Activated CD4-positive, alpha-beta T cell treated with anti-CD3 and anti-CD28 coated beads for 4 hours (primary cell): ENCODE measurements around the gene NUDT16.

Experiments
- DNase-seq, 2 donors: peaks; one replicate each; pipeline ENCODE4 v3.0.0-alpha.2; 2020

NUDT16 gene

GRCh38 chr3:131386429-131387165, 5.0 kb downstream of the NUDT16 start:
- DNase-seq, result no peak

GRCh38 chr3:131387796-131388489, 6.4 kb downstream of the NUDT16 start:
- DNase-seq, result no peak

DNA sequence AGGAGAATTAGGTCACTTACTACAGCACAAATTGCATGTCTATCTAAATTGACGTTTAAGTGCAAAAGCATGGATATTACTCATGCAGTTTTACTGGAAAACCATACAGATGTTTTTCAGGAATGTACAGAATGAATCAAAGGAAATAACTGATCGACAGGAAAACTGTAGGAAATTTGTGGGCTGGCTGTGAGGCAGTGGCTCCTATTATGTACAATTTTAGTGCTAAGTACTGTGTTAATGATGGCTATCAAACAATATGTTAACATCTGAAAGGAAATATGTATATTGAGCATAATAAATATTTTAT, 6.9 kb downstream of the NUDT16 start:
- no peak for DNase-seq

DNA sequence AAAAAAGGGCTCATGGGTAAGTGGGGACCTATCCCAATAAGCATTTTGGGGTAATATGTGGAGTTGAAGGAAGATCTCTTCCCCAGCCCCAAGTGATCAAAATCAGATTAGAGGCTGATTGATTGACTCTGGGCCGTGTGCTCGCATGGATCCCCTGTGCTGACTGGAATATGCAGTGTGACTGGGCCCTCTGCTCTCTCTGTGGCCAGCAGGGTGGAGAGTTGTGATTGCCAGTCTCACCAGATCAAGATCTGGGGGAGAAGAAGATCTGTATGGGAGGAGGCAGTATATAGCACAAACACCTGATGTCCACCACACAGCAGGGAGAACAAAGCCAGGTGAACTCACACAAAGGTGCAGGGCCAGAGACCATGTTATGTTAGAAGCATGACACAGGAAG, 8.8 kb downstream of the NUDT16 start:
- no peak for DNase-seq

GRCh38 chr3:131393051-131393450, 11.5 kb downstream of the NUDT16 start:
- no peak for DNase-seq

DNA sequence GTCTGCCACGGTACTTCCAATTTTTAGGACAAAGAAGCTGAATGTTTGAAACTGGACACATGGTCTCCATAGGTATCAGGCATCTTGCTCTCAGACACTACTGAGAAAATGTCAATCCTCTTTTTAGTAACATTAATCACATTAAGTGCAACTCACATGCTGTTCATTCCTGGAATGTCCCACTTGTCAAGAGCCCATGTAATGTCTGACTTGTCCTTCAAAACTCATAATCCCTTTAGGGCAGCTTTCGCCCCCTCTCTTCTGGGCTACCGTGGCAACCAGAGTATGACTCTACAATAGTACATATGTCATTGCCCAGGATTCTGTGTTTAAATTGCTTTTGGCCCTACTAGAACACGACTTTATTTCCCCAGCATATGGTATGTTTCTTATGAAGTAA, 12.3 kb downstream of the NUDT16 start:
- DNase-seq, result no peak

DNA sequence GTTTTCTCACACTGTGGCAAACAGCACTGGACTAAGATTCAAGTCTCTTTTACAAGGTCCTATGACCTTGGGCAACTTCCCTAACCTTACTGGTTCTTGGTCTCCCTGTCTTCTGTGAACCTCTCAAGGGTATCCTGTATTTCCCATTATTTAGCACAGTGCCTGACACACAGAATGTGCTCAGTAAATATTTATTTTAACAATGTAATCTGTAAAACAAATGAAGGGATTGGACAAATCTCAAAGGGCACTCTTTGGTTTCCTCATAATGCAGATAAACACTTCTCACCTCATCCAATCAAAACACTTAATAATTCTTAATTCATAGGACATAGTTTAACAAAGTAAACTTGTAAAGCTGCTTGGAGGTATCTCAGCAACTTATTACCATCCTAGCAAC, 12.8 kb downstream of the NUDT16 start:
- DNase-seq, result no peak

DNA sequence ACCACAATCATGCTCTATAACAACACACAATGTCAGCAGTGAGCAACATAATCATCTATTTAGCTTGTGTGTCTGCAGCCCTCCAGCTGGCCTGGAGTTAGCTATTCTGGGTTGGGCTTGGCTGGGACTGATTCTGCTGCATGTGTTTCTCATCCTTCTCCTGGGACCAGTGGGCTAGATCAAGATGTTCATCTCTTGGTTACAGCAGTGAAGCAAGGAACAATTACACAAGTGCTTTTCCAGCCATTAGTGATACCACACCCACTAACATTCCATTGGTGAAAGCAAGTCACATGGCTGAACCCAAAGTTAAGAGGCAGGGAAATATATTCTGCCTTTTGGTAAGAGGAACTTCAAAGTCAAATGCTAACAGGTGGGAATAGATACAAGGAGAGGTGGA, 14.6 kb downstream of the NUDT16 start:
- no peak for DNase-seq

- no peak for DNase-seq
Measured at GRCh38 chr3:131397889-131398288, 16.3 kb downstream of the NUDT16 start.

DNA sequence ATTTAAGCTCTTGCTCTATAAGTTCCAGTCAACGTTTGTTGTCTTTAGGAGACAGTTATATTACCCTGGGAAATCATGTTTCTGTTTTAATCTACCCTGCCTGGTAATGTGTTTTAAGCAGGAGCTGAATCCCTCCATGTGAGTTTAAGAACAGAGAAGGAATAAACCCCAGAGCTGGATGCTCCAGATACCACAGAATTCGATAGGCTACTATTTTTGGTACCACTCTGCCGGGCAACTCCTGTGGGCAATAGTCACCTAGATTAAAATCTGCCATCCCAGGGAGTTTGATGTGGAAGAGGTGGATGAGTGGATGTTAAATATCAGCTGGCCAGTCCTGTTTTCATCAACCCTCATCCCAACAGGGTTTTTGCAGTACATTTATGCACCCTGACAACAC, 20.4 kb downstream of the NUDT16 start:
- no peak for DNase-seq

DNA sequence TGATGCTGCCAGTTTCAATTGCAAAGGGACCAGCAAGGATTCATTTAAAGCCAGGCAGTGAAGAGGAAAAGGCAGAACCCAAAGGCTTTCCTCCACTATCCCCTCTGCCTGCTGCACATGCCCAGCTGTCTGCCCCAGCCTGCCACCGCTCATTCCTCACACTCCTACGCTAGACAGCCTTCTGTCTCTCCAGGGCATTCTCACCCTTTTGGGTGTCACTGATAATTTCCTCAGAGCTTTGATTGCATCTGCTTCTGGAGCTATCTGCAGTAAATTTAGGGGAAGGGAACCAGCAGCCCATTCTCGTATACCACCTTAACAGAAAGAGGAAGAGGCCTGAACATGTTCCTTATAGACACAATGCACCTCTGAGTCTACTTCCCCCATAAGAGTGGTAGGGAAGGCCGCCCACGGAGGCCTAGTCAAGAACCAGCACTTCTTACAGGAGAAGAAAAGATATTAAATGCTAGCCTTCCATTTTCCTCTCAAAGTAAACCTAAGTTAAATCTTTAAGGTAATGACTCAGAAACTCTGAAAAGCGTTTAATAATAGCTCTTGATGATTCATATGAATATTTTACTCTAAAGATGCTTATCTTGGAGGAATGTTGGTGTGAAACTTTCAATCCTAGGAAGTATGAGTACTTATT, 20.9 kb downstream of the NUDT16 start:
- DNase-seq, result no peak

DNA sequence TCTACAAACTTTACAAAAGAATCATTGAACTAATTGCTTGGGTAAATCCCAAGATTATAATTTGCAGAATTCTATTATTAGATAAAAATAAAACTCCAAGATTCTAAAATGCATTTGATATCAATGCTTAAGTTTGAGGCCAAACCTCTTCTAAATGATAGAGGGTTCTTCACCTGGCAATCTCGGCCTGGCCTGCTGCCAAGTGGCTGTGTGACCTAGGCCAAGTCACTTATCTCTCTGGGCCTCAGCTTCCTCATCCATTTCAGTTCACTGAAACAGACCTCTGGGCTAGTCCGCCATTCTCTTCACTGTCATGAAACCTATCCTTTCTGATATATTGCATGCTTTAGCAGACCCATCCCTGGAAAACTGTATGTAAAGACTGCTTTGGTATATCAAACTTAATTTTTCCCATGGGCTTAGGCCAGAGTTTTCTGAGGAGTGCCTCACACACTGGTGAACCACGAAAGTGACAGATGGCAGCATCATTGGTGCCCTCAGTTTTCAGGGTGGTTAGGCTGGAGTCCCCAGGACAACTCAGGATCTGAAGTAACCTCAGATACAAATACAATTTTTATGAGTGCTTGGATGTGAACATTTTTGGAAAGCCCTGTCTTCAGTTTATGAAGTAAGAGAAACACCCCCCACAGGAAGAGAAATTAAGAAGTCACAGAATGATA, 21.8 kb downstream of the NUDT16 start:
- no peak for DNase-seq

DNA sequence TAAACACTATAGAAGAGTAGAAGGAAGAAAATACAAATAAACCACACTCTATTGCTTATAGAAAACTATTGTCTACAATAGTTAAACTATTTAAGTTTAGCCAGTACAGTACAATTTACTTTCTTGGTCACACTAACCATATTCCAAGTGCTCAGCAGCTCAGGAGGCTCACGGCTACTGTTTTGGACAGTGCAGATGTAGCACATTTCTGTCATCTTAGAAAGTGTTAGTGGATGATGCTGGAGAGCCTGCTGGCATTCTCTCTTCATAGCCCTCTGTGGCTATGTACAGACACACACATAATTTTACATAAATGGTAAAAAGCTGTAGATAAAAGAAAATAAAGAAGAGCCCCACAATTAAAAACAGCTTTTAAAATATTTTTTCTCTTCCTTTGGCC, 23.8 kb downstream of the NUDT16 start:
- no peak for DNase-seq

- DNase-seq, result no peak
Measured at GRCh38 chr3:131406274-131406673, 24.7 kb downstream of the NUDT16 start.

DNA sequence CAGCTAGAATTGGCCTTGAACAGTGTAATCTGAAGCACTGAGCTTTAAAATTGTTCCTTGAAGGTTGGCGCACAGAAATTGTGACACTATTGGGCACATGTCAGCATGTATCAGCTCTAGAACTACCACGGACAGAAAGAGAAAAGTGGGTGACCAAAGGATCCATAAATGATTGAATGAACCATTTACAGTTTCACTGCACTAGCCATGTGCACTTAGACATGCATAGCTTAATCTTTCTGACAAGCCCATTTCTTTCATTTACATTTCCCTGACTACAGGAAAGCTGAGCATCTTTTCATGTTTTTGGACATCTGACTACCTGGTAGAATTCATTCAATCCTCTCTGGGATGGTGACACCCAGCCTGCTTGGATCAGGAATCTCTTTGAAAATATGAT, 36.2 kb downstream of the NUDT16 start:
- no peak for DNase-seq

- no peak for DNase-seq
Measured at GRCh38 chr3:131421301-131421700, 39.7 kb downstream of the NUDT16 start.

- no peak for DNase-seq
Measured at GRCh38 chr3:131421957-131422498, 40.5 kb downstream of the NUDT16 start.

GRCh38 chr3:131427226-131427625, 45.7 kb downstream of the NUDT16 start:
- no peak for DNase-seq

- DNase-seq, result no peak
Measured at GRCh38 chr3:131431754-131432153, 50.2 kb downstream of the NUDT16 start.

- no peak for DNase-seq
Measured at GRCh38 chr3:131432441-131432840, 50.9 kb downstream of the NUDT16 start.

- no peak for DNase-seq
Measured at GRCh38 chr3:131435000-131435399, 53.4 kb downstream of the NUDT16 start.
